ENCODE data around the gene TTC13. TPM values are rescaled to one million over a fixed set of nuclear protein-coding genes. Genes with fewer than 3 reads are reported as not detected.

TTC13 gene
- total RNA-seq, 4 donors from 2014 or later = 44.8 to 178 (median 117) TPM

DNA sequence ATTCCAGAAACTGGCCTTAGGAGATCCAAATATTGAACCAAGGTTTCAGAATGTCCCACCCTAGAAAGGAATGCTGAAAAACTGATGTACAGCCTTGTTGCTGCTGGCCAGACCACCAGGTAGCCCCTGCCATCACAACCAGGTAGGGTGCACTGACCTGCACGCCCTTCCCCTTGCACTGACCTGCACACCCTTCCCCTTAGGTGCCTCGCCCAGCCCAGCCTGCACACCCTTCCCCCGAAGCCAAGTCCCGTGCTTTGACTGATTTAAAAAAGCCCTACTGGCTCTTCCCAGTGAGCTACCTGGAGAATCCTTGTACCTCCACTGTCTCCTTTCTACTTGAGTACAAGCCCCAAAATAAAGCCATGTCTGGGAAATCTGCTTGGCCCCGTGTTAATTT, 84.0 kb downstream of the TTC13 start:
- no peak for DNase-seq
- no peaks in the 10 kb centered on the region for H3K27me3 ChIP-seq
- 82 to 89% methylated on average over 3 to 5 of the region's 5 CpGs for WGBS, 2 donors (ENCODE audit: low coverage in 1 of 2)
- no peak overlapping the region for H3K27ac ChIP-seq
- H3K4me1 ChIP-seq = no peaks in the 10 kb centered on the region
- no peak overlapping the region for H3K4me3 ChIP-seq
- H3K36me3 ChIP-seq = no peaks in the 10 kb centered on the region
- intact Hi-C loops (cut with DNase I; ENCODE audit: low total_unique reads) (no loop called here), in situ Hi-C loops (cut with MboI; ENCODE audit: low pct_ligation_motif_present in 1 of 4, low pct_unique_long_range_greater_than_20kb in 1 of 4, low sequenced_read_pairs in 3 of 4) (no loop called here)
- TF ChIP-seq EP300 (IDR thresholded peaks at IDR 0.05; ENCODE audit: low read depth) = no peak
- TF ChIP-seq, protein P1, sequence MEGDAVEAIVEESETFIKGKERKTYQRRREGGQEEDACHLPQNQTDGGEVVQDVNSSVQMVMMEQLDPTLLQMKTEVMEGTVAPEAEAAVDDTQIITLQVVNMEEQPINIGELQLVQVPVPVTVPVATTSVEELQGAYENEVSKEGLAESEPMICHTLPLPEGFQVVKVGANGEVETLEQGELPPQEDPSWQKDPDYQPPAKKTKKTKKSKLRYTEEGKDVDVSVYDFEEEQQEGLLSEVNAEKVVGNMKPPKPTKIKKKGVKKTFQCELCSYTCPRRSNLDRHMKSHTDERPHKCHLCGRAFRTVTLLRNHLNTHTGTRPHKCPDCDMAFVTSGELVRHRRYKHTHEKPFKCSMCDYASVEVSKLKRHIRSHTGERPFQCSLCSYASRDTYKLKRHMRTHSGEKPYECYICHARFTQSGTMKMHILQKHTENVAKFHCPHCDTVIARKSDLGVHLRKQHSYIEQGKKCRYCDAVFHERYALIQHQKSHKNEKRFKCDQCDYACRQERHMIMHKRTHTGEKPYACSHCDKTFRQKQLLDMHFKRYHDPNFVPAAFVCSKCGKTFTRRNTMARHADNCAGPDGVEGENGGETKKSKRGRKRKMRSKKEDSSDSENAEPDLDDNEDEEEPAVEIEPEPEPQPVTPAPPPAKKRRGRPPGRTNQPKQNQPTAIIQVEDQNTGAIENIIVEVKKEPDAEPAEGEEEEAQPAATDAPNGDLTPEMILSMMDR (IDR thresholded peaks at IDR 0.05) = no peak
- no peak for TF ChIP-seq POLR2AphosphoS5 (IDR thresholded peaks at IDR 0.05)
- TF ChIP-seq POLR2A (IDR thresholded peaks at IDR 0.05) = no peak
- H3K9me3 ChIP-seq = no peaks in the 10 kb centered on the region

- DNase-seq = no peak
- H3K36me3 ChIP-seq = no peaks in the 10 kb centered on the region
- H3K27ac ChIP-seq = no peak overlapping the region
- H3K27me3 ChIP-seq = no peaks in the 10 kb centered on the region
- TF ChIP-seq EP300 (IDR thresholded peaks at IDR 0.05; ENCODE audit: low read depth) (no peak), POLR2AphosphoS5 (IDR thresholded peaks at IDR 0.05) (no peak), POLR2A (IDR thresholded peaks at IDR 0.05) (no peak)
- TF ChIP-seq, protein P1 (IDR thresholded peaks at IDR 0.05) = no peak
- in situ Hi-C loops (cut with MboI; ENCODE audit: low pct_ligation_motif_present in 1 of 4, low pct_unique_long_range_greater_than_20kb in 1 of 4, low sequenced_read_pairs in 3 of 4) = no loop called here
- H3K4me3 ChIP-seq = no peak overlapping the region
- H3K9me3 ChIP-seq = no peaks in the 10 kb centered on the region
- WGBS, 2 donors (ENCODE audit: low coverage in 1 of 2) = 77 to 95% methylated on average over 3 to 6 of the region's 6 CpGs
- intact Hi-C loops (cut with DNase I; ENCODE audit: low total_unique reads) = no loop called here
- H3K4me1 ChIP-seq = no peaks in the 10 kb centered on the region
These were observed 84.6 kb downstream of the TTC13 start for GRCh38 chr1:230894032-230894431.

- intact Hi-C loops (cut with DNase I; ENCODE audit: low total_unique reads) (no loop called here), in situ Hi-C loops (cut with MboI; ENCODE audit: low pct_ligation_motif_present in 1 of 4, low pct_unique_long_range_greater_than_20kb in 1 of 4, low sequenced_read_pairs in 3 of 4) (no loop called here)
- 64 to 65% methylated on average over 5 to 6 of the region's 6 CpGs for WGBS, 2 donors (ENCODE audit: low coverage in 1 of 2)
- no peaks in the 10 kb centered on the region for H3K27me3 ChIP-seq
- no peaks in the 10 kb centered on the region for H3K9me3 ChIP-seq
- TF ChIP-seq, protein P1 (IDR thresholded peaks at IDR 0.05) = no peak
- TF ChIP-seq POLR2A (IDR thresholded peaks at IDR 0.05) (no peak), POLR2AphosphoS5 (IDR thresholded peaks at IDR 0.05) (no peak), EP300 (IDR thresholded peaks at IDR 0.05; ENCODE audit: low read depth) (no peak)
- no peak overlapping the region for H3K4me3 ChIP-seq
- no peak for DNase-seq
- H3K36me3 ChIP-seq = no peaks in the 10 kb centered on the region
- H3K4me1 ChIP-seq = no peaks in the 10 kb centered on the region
- no peak overlapping the region for H3K27ac ChIP-seq
These were observed 86.6 kb downstream of the TTC13 start for GRCh38 chr1:230892018-230892491.

GRCh38 chr1:230891413-230891812, 87.2 kb downstream of the TTC13 start:
- H3K27ac ChIP-seq = no peak overlapping the region
- intact Hi-C loops (cut with DNase I; ENCODE audit: low total_unique reads) = no loop called here
- 50 to 60% methylated on average over 2 of the region's 2 CpGs for WGBS, 2 donors (ENCODE audit: low coverage in 1 of 2)

More at GRCh38 chr1:230891413-230891812, 87.2 kb downstream of the TTC13 start:
- TF ChIP-seq, protein P1 (IDR thresholded peaks at IDR 0.05) = no peak
- TF ChIP-seq EP300 (IDR thresholded peaks at IDR 0.05; ENCODE audit: low read depth) (no peak), POLR2A (IDR thresholded peaks at IDR 0.05) (no peak), POLR2AphosphoS5 (IDR thresholded peaks at IDR 0.05) (no peak)
- no peaks in the 10 kb centered on the region for H3K27me3 ChIP-seq
- in situ Hi-C loops (cut with MboI; ENCODE audit: low pct_ligation_motif_present in 1 of 4, low pct_unique_long_range_greater_than_20kb in 1 of 4, low sequenced_read_pairs in 3 of 4) = no loop called here
- no peak overlapping the region for H3K4me3 ChIP-seq
- no peaks in the 10 kb centered on the region for H3K9me3 ChIP-seq
- H3K36me3 ChIP-seq = no peaks in the 10 kb centered on the region
- no peaks in the 10 kb centered on the region for H3K4me1 ChIP-seq
- no peak for DNase-seq
